Stimulated activated CD4-positive, alpha-beta T cell treated with anti-CD3 and anti-CD28 coated beads, Interleukin-2, amount 100 ng/mL, for 24 hours (primary cell): ENCODE data around the gene CDKN3.
A peak's percentile ranks its signal among the peaks of the same experiment; 100 is the strongest.
"Not testable (repeated sequence)": the region's sequence is repeated elsewhere in the genome, so short reads cannot be mapped to it uniquely, and the experiment has no call there.

ENCODE experiments used
- DNase-seq, 2 donors: peaks; one replicate each; pipeline ENCODE4 v3.0.0-alpha.2; 2020

The CDKN3 gene

GRCh38 chr14:54425068-54425467 lies 28.3 kb downstream of the CDKN3 start:
- DNase-seq: no peak

GRCh38 chr14:54425537-54426274 lies 28.9 kb downstream of the CDKN3 start:
- DNase-seq: no peak

GRCh38 chr14:54427871-54428270 lies 31.1 kb downstream of the CDKN3 start:
- DNase-seq: no peak

- no peak for DNase-seq
Measured at GRCh38 chr14:54428527-54428926, 31.7 kb downstream of the CDKN3 start.

GRCh38 chr14:54435500-54435981 lies 38.7 kb downstream of the CDKN3 start:
- peak in 1 of 2 donors; percentile 14 for DNase-seq

GRCh38 chr14:54437954-54438353 lies 41.1 kb downstream of the CDKN3 start:
- not testable (repeated sequence) for DNase-seq

GRCh38 chr14:54438703-54439102 lies 41.9 kb downstream of the CDKN3 start:
- DNase-seq: no peak

GRCh38 chr14:54440037-54440436 lies 43.2 kb downstream of the CDKN3 start:
- DNase-seq: no peak

GRCh38 chr14:54440476-54440872 lies 43.7 kb downstream of the CDKN3 start:
- no peak for DNase-seq

- DNase-seq: peak; percentile 95
Measured at GRCh38 chr14:54440873-54441868, 44.4 kb downstream of the CDKN3 start, which contains the start of gene CNIH1. CNIH1 (minus strand) TSS chr14:54441374; CDS start chr14:54441327, 47 bp downstream.

- DNase-seq: not testable (repeated sequence)
Measured at GRCh38 chr14:54442961-54443360, 46.2 kb downstream of the CDKN3 start.

- no peak for DNase-seq
Measured at GRCh38 chr14:54443981-54444380, 47.2 kb downstream of the CDKN3 start.

GRCh38 chr14:54444681-54445080 lies 47.9 kb downstream of the CDKN3 start:
- no peak for DNase-seq

- no peak for DNase-seq
Measured at GRCh38 chr14:54446161-54446693, 49.4 kb downstream of the CDKN3 start.

GRCh38 chr14:54447231-54447692 lies 50.5 kb downstream of the CDKN3 start:
- no peak for DNase-seq

GRCh38 chr14:54450535-54450934 lies 53.7 kb downstream of the CDKN3 start:
- no peak for DNase-seq

- no peak for DNase-seq
Measured at GRCh38 chr14:54451121-54451601, 54.4 kb downstream of the CDKN3 start.

GRCh38 chr14:54451961-54452360 lies 55.2 kb downstream of the CDKN3 start:
- DNase-seq: no peak

- DNase-seq: no peak
Measured at GRCh38 chr14:54453252-54453651, 56.4 kb downstream of the CDKN3 start.

GRCh38 chr14:54453990-54454389 lies 57.2 kb downstream of the CDKN3 start:
- DNase-seq: not testable (repeated sequence)

- no peak for DNase-seq
Measured at GRCh38 chr14:54455363-54455762, 58.6 kb downstream of the CDKN3 start.

GRCh38 chr14:54456820-54457608 lies 60.2 kb downstream of the CDKN3 start:
- DNase-seq: not testable (repeated sequence)
